Measurements from ENCODE around the gene WNT2.

DNA sequence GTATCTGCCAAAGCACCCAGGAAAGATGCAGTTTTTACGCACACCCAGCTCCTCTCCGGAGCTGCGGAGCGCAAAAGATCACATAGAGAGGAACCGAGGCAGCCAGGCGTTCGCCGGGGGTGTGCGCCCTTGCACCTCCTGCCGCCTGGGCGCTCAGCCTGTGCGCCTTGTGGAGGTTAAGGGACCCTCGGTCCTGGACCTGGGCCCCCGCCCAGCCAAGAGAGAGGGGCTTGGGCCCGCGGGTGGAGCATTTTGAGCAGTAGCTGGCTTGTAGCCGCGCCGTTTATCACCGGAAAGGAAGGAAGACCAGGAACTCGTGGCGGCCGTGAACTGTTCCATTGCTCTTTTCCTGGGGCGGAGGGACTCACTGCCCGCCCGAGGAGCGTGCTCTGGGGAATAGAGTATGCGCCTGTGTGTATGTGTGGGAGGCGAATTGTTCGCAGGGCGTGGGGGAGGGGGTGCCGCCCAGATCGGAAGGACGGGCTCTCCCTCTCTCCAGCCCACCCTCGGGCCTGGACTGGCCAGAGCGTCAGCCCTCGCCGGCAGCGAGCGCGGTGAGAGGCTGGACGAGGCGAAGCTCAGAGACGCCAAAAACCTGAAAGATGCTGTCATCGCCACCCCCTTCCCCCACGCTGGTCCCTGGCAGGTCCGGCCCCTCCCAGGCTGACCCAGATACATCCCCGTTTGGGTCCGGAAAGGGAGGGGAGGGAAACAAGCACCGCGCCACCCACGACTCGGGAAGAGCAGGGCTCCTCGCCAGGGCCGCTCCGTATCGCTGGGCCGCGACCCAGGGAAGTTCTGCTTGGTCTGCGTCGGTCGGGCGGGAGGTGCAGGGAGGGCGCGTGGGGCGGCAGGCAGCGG lies 1.2 kb upstream of the WNT2 start:
- TF ChIP-seq EZH2phosphoT487 (IDR thresholded peaks at IDR 0.05; ENCODE audit: borderline replicate concordance), result no peak
- TF ChIP-seq, protein P1, sequence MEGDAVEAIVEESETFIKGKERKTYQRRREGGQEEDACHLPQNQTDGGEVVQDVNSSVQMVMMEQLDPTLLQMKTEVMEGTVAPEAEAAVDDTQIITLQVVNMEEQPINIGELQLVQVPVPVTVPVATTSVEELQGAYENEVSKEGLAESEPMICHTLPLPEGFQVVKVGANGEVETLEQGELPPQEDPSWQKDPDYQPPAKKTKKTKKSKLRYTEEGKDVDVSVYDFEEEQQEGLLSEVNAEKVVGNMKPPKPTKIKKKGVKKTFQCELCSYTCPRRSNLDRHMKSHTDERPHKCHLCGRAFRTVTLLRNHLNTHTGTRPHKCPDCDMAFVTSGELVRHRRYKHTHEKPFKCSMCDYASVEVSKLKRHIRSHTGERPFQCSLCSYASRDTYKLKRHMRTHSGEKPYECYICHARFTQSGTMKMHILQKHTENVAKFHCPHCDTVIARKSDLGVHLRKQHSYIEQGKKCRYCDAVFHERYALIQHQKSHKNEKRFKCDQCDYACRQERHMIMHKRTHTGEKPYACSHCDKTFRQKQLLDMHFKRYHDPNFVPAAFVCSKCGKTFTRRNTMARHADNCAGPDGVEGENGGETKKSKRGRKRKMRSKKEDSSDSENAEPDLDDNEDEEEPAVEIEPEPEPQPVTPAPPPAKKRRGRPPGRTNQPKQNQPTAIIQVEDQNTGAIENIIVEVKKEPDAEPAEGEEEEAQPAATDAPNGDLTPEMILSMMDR (conservative IDR thresholded peaks at IDR 0.05; ENCODE audit: low read length), result no peak

All from Loucy (cell line).